ENCODE data around the gene ANKUB1. TPM values are rescaled to one million over a fixed set of nuclear protein-coding genes. Genes with fewer than 3 reads are reported as not detected.

ANKUB1 gene
- total RNA-seq, 1 donor from 2014 or later, result 3.1 TPM

DNA sequence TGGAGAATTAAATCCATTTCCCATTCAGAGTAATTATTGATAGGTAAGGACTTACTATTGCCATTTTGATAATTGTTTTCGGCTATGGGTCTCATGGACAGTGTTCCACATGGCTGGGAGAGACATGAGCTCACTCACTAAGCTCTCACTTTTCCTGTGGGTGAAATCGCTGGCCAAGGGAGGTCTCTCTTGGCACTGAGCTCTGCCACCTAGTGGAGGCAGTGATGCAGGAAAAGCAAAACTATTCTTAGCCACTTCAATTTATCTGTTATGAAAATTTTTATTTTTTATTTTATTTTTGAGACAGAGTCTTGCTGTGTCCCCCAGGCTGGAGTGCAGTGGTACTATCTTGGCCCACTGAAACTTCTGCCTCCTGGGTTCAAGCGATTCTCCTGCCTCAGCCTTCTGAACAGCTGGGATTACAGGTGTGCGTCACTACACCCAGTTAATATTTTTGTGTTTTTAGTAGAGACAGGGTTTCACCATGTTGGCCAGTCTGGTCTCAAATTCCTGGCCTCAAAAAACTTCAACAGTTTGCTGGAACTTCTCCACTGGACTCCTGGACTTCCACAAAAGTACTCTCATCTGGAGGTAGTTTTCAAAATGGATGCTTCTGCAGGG, 16.0 kb upstream of the ANKUB1 start:
- no peaks in the 10 kb centered on the region for H3K27me3 ChIP-seq (ENCODE audit: low read depth)
- ATAC-seq (peak in 1 of 2 donors; percentile 21), DNase-seq (peak; percentile 66)
- H3K27ac ChIP-seq, result no peak overlapping the region
- peaks cover 8% of the 10 kb centered on the region for H3K4me1 ChIP-seq
- H3K36me3 ChIP-seq, result no peaks in the 10 kb centered on the region
- intact Hi-C loops (cut with DNase I), result no loop called here
- no peak overlapping the region for H3K4me3 ChIP-seq
- TF ChIP-seq, protein P1, sequence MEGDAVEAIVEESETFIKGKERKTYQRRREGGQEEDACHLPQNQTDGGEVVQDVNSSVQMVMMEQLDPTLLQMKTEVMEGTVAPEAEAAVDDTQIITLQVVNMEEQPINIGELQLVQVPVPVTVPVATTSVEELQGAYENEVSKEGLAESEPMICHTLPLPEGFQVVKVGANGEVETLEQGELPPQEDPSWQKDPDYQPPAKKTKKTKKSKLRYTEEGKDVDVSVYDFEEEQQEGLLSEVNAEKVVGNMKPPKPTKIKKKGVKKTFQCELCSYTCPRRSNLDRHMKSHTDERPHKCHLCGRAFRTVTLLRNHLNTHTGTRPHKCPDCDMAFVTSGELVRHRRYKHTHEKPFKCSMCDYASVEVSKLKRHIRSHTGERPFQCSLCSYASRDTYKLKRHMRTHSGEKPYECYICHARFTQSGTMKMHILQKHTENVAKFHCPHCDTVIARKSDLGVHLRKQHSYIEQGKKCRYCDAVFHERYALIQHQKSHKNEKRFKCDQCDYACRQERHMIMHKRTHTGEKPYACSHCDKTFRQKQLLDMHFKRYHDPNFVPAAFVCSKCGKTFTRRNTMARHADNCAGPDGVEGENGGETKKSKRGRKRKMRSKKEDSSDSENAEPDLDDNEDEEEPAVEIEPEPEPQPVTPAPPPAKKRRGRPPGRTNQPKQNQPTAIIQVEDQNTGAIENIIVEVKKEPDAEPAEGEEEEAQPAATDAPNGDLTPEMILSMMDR (IDR thresholded peaks at IDR 0.05), result peak; percentile 87
- no peaks in the 10 kb centered on the region for H3K9me3 ChIP-seq

DNA sequence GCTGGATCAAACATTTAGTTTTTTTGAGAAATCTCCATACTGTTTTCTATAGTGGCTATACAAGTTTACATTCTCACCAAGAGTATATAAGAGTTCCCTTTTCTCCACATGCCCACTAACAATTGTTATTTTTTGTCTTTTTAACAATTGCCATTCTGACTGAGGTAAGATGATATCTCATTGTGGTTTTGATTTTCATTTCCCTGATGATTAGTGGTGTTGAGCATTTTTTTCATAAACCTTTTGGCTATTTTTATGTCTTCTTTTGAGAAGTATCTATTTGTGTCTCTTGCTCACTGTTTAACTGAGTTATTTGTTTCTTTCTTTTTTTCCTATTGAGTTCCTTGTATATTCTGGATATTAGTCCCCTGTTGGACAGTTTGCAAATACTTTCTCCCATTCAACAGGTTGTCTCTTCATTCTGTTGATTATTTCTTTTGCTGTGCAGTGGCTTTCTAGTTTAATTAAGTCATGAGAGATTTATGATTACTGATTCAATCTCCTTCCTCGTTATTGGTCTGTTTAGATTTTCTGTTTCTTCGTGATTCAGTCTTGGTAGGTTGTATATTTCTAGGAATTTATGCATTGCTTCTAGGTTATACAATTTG, 13.9 kb upstream of the ANKUB1 start:
- no peak for ATAC-seq
- TF ChIP-seq, protein P1 (IDR thresholded peaks at IDR 0.05), result no peak
- H3K9me3 ChIP-seq, result no peaks in the 10 kb centered on the region
- no peaks in the 10 kb centered on the region for H3K27me3 ChIP-seq (ENCODE audit: low read depth)
- intact Hi-C loops (cut with DNase I), result no loop called here
- no peaks in the 10 kb centered on the region for H3K4me1 ChIP-seq
- DNase-seq, result no peak
- no peak overlapping the region for H3K4me3 ChIP-seq
- H3K27ac ChIP-seq, result no peak overlapping the region
- H3K36me3 ChIP-seq, result no peaks in the 10 kb centered on the region

DNA sequence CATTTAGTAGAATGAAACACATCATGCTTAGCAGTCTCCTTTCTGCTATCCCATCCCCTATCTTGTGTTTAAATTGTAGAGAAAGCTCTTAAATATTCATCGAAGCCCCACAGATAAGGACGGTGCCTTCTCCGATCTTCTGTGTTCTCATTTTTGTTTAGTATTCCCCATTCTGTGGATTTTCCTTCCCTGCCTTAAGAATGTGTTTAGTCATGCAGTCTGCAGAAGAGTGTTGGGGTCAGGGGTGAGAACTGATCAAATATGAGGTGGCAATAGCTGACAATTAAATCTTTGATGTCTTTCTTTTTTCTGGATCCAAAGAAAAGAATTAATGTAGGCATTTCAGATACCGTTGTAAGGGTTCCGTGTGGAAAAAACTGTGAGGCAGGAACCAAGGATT, 9.3 kb upstream of the ANKUB1 start:
- Histone ChIP-seq H3K9me3 (no peaks in the 10 kb centered on the region), H3K4me3 (no peak overlapping the region), H3K4me1 (no peaks in the 10 kb centered on the region), H3K27me3 (ENCODE audit: low read depth) (no peaks in the 10 kb centered on the region), H3K36me3 (no peaks in the 10 kb centered on the region), H3K27ac (no peak overlapping the region)
- TF ChIP-seq, protein P1 (IDR thresholded peaks at IDR 0.05), result no peak
- ATAC-seq, result no peak
- intact Hi-C loops (cut with DNase I), result no loop called here
- DNase-seq, result no peak

DNA sequence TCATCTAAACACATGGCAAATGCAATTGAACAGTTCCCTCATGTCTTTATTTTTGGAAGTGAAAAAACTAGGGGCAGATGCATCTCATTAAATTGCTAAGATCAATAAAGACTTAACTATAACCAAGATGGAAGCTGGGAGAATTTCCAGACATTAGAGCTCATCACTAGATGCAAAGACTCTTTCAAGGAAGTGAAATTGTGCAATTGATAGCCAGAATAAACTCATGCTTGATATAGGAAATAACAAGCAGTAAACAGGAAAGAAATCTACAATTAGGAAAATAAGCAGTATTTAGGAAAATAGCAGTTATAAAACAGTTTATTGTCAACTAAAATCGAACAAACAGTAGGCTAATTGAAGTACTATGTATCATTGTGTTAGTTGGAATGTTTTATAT, 8.8 kb upstream of the ANKUB1 start:
- Histone ChIP-seq H3K27me3 (ENCODE audit: low read depth) (no peaks in the 10 kb centered on the region), H3K4me1 (no peaks in the 10 kb centered on the region), H3K9me3 (no peaks in the 10 kb centered on the region), H3K4me3 (no peak overlapping the region), H3K36me3 (no peaks in the 10 kb centered on the region), H3K27ac (no peak overlapping the region)
- intact Hi-C loops (cut with DNase I), result no loop called here
- no peak for ATAC-seq
- TF ChIP-seq, protein P1 (IDR thresholded peaks at IDR 0.05), result no peak
- no peak for DNase-seq

DNA sequence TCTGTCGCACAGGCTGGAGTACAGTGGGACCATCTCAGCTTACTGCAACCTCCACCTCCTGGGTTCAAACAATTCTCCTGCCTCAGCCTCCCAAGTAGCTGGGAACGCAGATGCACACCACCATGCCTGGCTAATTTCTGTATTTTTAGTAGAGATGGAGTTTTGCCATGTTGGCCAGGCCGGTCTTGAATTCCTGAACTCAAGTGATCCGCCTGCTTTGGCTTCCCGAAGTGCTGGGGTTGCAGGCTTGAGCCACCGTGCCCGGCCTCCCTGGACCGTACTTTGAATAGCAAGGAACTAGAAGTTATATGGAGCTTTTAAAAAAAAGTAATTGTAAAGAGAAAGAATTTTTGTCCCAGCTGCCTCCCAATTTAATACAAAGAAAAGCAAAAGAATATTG, 8.3 kb upstream of the ANKUB1 start:
- Histone ChIP-seq H3K36me3 (no peaks in the 10 kb centered on the region), H3K27ac (no peak overlapping the region), H3K9me3 (no peaks in the 10 kb centered on the region), H3K27me3 (ENCODE audit: low read depth) (no peaks in the 10 kb centered on the region), H3K4me1 (no peaks in the 10 kb centered on the region), H3K4me3 (no peak overlapping the region)
- no peak for ATAC-seq
- TF ChIP-seq, protein P1 (IDR thresholded peaks at IDR 0.05), result no peak
- intact Hi-C loops (cut with DNase I), result no loop called here
- no peak for DNase-seq

Measured in lower lobe of right lung (tissue), 2 donors.